ENCODE results near the gene PAH.

- TF ChIP-seq CTCF (IDR thresholded peaks at IDR 0.05): no peak
- TF ChIP-seq POLR2A (IDR thresholded peaks at IDR 0.05): no peak
These were observed 16.1 kb upstream of the PAH start for GRCh38 chr12:102933168-102933567.
